ENCODE measurements around the gene SIAH1. TPM values are rescaled to one million over a fixed set of nuclear protein-coding genes. Genes with fewer than 3 reads are reported as not detected.

Gene SIAH1
- total RNA-seq, 1 experiment from 2014 or later: 22.7 TPM

- Histone ChIP-seq H3K27ac (ENCODE audit: low read depth, low read length) (no peak overlapping the region), H3K27me3 (ENCODE audit: insufficient read depth, low read length) (no peaks in the 10 kb centered on the region), H3K79me2 (ENCODE audit: insufficient read depth, low read length) (no peaks in the 10 kb centered on the region), H3K9ac (ENCODE audit: low read length) (no peak overlapping the region), H3K9me3 (ENCODE audit: control insufficient read depth in 1 of 2, insufficient read depth in 1 of 2, low read depth in 1 of 2, low read length in 2 of 2) (no peaks in the 10 kb centered on the region), H4K20me1 (ENCODE audit: insufficient read depth) (no peaks in the 10 kb centered on the region), H3K4me1 (ENCODE audit: control insufficient read depth in 1 of 2, insufficient read depth in 2 of 2, low read length in 2 of 2) (no peaks in the 10 kb centered on the region), H3K4me2 (ENCODE audit: low read length) (no peak overlapping the region), H2AFZ (ENCODE audit: low read depth, low read length, poor library complexity, severe bottlenecking) (no peak overlapping the region), H3K36me3 (ENCODE audit: control insufficient read depth in 1 of 2, insufficient read depth in 2 of 2, low read length in 2 of 2) (no peaks in the 10 kb centered on the region), H3K9me2 (ENCODE audit: insufficient read depth) (no peaks in the 10 kb centered on the region), H3K4me3 (replicated peaks in 1 of 2; ENCODE audit: low read depth in 1 of 2, low read length in 2 of 2) (no peak overlapping the region)
- RAD21 ChIA-PET (ENCODE audit: low non-redundant PET in 1 of 2, low total read pairs in 2 of 2, uncharacterized antibody in 2 of 2, unreplicated experiment in 2 of 2): no interaction called here
- no TSS peak for BruUV-seq (replicated peaks)
- TF ChIP-seq CBX3 (IDR thresholded peaks at IDR 0.05; ENCODE audit: low read depth): no peak
- no peak for TF ChIP-seq ZFX (IDR thresholded peaks at IDR 0.05)
- TF ChIP-seq POLR2A (IDR thresholded peaks at IDR 0.05; ENCODE audit: borderline replicate concordance, extremely low read depth, insufficient read depth, insufficient read length): no peak
- TF ChIP-seq ELF1 (IDR thresholded peaks at IDR 0.05; ENCODE audit: borderline replicate concordance, low read depth): no peak
- TF ChIP-seq, protein P1, sequence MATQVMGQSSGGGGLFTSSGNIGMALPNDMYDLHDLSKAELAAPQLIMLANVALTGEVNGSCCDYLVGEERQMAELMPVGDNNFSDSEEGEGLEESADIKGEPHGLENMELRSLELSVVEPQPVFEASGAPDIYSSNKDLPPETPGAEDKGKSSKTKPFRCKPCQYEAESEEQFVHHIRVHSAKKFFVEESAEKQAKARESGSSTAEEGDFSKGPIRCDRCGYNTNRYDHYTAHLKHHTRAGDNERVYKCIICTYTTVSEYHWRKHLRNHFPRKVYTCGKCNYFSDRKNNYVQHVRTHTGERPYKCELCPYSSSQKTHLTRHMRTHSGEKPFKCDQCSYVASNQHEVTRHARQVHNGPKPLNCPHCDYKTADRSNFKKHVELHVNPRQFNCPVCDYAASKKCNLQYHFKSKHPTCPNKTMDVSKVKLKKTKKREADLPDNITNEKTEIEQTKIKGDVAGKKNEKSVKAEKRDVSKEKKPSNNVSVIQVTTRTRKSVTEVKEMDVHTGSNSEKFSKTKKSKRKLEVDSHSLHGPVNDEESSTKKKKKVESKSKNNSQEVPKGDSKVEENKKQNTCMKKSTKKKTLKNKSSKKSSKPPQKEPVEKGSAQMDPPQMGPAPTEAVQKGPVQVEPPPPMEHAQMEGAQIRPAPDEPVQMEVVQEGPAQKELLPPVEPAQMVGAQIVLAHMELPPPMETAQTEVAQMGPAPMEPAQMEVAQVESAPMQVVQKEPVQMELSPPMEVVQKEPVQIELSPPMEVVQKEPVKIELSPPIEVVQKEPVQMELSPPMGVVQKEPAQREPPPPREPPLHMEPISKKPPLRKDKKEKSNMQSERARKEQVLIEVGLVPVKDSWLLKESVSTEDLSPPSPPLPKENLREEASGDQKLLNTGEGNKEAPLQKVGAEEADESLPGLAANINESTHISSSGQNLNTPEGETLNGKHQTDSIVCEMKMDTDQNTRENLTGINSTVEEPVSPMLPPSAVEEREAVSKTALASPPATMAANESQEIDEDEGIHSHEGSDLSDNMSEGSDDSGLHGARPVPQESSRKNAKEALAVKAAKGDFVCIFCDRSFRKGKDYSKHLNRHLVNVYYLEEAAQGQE (IDR thresholded peaks at IDR 0.05; ENCODE audit: low read depth): no peak
- no peak for TF ChIP-seq CTCF (IDR thresholded peaks at IDR 0.05 in 2 of 3, conservative IDR thresholded peaks at IDR 0.05 in 1 of 3; ENCODE audit: borderline replicate concordance in 1 of 3, insufficient read depth in 1 of 3, low read depth in 2 of 3, low read length in 2 of 3)
- TF ChIP-seq SIN3A (IDR thresholded peaks at IDR 0.05; ENCODE audit: low read depth): no peak
- no peak for TF ChIP-seq RAD21 (IDR thresholded peaks at IDR 0.05; ENCODE audit: low read depth)
- TF ChIP-seq EZH2phosphoT487 (IDR thresholded peaks at IDR 0.05; ENCODE audit: borderline replicate concordance): no peak
- no peak for TF ChIP-seq CEBPB (IDR thresholded peaks at IDR 0.05; ENCODE audit: low read depth)
- no peak for TF ChIP-seq JUND (IDR thresholded peaks at IDR 0.05)
- no peak for TF ChIP-seq YY1 (IDR thresholded peaks at IDR 0.05; ENCODE audit: extremely low read depth, insufficient replicate concordance, low read depth, low read length)
- CTCF ChIA-PET: no interaction called here
- ATAC-seq: no peak
- POLR2A ChIA-PET: no interaction called here
- intact Hi-C loops (cut with micrococcal nuclease): no loop called here
- no peak for DNase-seq (ENCODE audit: low read depth, low spot score)
Measured at GRCh38 chr16:48433116-48433849, 48.1 kb upstream of the SIAH1 start.
